GM12875 (cell line): Measurements from ENCODE around the gene RDH13.
"Not testable (repeated sequence)": the region's sequence is repeated elsewhere in the genome, so short reads cannot be mapped to it uniquely, and the experiment has no call there.

Source experiments
- H3K4me3 ChIP-seq: one replicate; pipeline ENCODE4 v1.5.1; 2011; ENCODE audit warnings: low read depth, low read length, control low read depth
- TF ChIP-seq, protein P1 (sequence below): IDR thresholded peaks from 2 replicates; pipeline ENCODE4 v1.5.1; 2011; ENCODE audit warnings: low read depth, mild to moderate bottlenecking, control low read depth, inconsistent platforms, low read length, moderate library complexity, borderline replicate concordance; ENCODE audit not compliant: insufficient read depth

Gene RDH13

DNA sequence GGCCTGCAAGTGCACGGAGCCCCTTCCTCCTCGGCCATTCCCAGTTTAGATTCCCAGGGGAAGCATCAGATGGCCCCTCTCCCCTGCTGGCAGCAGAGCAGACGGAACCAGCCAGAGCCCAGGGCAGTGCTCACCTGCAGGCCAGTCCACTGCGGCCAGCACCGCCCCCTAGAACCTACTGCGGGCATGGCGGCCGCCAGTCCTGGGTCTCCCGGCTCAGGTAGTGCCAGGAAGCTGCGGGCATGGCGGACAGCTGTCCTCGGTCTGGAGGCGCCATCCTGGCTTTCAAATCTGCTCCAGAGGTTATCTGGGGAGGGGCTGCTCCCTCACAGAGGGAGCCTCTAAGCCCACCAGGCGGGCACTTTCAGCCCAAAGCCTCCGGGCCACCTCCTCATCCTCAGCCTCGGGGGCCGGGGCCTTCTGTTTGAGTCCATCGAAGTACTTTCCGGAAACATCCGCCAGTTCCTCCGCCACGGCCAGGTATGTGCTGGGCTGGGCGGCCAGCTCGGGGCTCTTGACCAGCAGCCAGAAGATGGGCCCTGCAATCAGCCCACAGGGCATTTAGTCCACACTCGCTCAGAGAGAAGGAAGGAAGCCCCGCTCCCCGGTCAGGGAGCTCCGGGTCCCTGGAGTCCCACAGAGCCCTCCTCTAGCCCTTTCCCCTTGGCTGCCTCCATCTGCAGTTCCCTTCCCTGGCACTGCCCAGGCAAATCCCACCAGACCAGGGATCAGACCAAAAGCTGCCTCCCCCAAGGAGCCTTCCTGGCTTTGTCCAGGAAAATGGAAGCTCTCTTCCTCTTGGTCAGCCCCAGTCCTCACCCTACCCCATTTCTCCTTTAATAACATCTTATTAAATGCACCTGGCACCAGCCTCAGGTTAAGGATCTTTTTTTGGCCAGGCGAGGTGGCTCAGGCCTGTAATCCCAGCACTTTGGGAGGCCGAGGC is 17.9 kb downstream of the RDH13 start:
- TF ChIP-seq, protein P1, sequence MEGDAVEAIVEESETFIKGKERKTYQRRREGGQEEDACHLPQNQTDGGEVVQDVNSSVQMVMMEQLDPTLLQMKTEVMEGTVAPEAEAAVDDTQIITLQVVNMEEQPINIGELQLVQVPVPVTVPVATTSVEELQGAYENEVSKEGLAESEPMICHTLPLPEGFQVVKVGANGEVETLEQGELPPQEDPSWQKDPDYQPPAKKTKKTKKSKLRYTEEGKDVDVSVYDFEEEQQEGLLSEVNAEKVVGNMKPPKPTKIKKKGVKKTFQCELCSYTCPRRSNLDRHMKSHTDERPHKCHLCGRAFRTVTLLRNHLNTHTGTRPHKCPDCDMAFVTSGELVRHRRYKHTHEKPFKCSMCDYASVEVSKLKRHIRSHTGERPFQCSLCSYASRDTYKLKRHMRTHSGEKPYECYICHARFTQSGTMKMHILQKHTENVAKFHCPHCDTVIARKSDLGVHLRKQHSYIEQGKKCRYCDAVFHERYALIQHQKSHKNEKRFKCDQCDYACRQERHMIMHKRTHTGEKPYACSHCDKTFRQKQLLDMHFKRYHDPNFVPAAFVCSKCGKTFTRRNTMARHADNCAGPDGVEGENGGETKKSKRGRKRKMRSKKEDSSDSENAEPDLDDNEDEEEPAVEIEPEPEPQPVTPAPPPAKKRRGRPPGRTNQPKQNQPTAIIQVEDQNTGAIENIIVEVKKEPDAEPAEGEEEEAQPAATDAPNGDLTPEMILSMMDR, result no peak

DNA sequence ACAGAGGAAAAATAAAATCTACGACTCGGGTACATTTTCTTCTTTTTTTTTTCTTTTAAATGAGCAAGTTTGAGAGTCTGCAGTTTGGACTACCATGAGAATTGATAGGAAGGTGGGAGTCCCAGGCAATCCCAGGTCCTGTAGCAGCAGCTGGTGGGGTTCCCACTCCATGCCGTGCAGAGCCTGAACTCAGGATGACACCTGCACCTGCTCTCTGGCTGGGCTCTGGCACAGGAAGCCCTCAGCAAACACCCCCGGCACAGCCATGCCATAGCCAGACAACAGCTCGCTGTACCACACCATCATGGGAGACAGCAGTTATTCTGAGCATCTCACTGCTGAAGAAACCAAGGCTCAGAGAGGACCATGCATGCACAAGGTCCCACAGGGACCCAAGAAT is 18.7 kb downstream of the RDH13 start:
- TF ChIP-seq, protein P1, result no peak
- no peak overlapping the region for H3K4me3 ChIP-seq

More for the DNA sequence above, 17.9 kb downstream of the RDH13 start:
- H3K4me3 ChIP-seq, result no peak overlapping the region

DNA sequence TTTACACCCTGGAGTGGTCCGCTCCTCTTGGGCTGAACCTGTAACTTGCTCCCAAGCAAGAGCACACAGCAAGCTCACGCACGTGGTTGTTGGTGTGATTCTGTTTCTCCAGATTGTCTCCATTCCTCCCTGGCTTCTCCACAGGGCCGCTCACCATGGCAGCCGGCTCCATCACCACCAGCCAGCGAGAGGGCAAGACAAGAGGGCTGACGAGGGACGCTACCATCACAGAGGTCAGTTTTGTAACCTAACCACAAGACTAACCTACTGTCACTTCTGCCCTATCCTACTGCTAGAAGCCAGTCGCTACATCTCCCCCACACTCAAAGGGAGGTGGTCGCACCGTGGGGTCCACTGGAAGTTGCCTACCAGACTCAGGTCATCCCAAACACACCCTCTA is 20.3 kb downstream of the RDH13 start:
- TF ChIP-seq, protein P1, result no peak
- H3K4me3 ChIP-seq, result no peak overlapping the region

DNA sequence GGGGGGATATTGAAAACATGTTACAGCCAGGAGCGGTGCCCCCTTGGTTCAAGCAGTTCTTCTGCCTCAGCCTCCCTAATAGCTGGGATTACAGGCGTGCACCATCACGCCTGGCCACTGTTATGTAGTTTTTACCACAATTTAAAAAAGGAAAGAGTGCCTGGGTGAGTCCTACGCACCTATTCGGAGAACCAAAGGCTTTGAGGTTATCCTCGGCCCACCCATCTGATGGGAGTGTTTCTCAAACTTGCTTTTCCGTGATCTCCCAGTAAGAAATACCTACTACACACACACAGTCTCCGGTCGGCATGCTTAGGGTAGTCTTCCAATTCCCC is 20.6 kb downstream of the RDH13 start:
- TF ChIP-seq, protein P1, result no peak
- H3K4me3 ChIP-seq, result no peak overlapping the region

DNA sequence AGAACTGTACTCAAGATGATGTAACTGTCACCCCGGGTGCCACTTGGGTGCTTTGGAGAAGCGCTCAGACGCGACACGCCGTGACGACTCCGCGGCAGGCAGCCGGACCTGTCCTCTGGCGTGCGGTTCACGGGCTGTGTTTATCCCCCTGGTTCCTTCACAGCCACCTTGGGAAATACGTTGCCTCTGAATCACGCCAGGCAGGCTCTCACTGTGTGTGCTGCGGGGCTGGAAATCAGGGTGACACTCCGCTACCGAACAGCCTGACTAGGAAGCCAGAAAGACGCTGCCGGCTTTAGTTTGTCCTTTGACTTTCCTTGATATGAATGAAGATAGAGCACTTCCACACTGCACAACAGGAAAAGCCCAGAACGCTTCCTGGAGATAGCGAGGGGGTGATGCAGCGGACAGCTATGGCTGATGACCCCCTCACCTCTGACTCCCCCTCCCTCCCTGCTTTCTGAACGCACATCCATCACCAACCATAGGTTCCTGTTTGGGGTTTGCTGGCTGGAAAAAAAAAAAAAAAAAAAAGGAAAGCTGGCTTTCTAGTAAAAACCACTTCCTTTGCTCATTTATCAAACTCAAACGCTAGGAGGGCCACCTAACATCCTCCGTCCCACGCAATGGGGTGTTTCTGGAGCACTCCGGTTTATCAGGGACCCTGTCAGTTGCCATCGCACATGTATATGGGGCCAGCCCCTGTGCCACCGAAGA is 21.2 kb downstream of the RDH13 start:
- TF ChIP-seq, protein P1, result no peak
- no peak overlapping the region for H3K4me3 ChIP-seq

DNA sequence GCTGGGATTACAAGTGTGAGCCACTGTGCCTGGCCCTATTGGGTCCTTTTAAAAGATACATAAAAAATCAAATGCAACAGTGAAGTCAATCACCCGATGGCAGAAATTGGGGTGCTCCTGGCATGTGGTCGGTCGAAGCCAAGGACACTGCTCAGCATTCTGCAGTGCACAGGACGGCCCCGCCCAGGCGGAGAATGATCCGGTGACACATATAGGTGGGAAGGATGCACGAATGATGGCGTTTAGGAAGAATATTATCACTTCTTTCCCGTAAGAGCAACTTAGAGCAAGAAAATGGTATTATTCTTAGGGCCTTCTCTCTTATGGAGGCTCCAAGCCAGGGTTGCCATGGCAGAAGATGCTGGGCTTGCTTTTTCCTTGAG is 21.7 kb downstream of the RDH13 start:
- TF ChIP-seq, protein P1, result no peak
- H3K4me3 ChIP-seq, result no peak overlapping the region

DNA sequence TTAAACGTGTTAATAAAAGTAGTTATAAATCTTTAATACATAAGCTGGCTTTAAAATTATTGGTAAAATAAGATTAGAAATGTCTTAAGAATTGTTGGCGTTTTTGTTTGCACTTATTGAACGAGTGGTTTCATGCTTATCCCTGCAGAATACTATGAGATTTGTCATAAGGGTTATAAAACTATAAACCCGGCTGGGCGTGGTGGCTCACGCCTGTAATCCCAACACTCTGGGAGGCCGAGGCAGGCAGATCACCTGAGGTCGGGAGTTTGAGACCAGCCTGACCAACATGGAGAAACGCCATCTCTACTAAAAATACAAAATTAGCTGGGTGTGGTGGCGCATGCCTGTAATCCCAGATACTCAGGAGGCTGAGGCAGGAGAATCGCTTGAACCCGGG is 22.3 kb downstream of the RDH13 start:
- H3K4me3 ChIP-seq, result not testable (repeated sequence)

DNA sequence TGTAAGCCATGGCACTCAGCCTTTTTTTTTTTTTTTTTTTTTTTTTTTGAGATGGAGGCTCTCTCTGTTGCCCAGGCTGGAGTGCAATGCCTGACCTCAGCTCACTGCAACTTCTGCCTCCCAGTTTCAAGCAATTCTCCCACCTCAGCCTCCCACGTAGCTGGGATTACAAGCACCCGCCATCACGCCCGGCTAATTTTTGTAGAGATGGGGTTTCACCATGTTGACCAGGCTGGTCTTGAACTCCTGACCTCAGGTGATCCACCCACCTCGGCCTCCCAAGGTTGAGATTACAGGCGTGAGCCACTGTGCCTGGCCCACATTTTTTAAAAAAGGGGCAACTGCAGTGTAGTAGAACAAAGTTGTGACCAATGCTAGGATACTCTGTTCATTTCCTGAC is 25.3 kb downstream of the RDH13 start:
- not testable (repeated sequence) for H3K4me3 ChIP-seq
